ENCODE measurements around the gene HPX.

DNA sequence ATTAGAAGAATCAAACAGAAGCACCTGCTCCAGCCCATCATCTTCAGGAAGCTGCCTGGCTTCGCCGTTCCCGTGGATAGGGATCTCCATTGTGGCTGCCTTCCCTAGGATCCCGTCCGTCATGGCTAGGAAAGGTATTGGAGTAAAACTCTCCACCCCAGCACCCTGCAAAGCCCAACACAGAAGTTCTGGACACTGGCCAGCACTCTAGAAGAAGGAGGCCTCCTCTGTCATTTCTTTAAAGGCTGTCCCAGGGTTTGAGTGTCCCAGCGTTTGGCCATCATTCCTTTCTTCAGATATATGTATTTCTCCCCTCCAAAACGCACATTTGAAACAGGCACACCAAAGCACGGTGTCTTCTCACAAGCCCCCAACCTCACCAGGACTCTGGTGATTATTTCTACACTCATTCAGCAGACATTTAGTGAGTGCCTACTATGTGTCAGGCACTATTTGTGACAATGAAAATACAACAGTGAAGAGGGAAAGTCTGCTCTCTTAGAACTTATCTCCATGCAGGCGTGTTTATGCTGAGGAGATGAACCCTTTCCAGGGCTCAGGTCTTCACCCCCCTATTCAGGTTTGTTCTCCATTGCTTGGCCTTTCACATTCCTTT lies 39.6 kb upstream of the HPX start:
- TF ChIP-seq, protein P1, sequence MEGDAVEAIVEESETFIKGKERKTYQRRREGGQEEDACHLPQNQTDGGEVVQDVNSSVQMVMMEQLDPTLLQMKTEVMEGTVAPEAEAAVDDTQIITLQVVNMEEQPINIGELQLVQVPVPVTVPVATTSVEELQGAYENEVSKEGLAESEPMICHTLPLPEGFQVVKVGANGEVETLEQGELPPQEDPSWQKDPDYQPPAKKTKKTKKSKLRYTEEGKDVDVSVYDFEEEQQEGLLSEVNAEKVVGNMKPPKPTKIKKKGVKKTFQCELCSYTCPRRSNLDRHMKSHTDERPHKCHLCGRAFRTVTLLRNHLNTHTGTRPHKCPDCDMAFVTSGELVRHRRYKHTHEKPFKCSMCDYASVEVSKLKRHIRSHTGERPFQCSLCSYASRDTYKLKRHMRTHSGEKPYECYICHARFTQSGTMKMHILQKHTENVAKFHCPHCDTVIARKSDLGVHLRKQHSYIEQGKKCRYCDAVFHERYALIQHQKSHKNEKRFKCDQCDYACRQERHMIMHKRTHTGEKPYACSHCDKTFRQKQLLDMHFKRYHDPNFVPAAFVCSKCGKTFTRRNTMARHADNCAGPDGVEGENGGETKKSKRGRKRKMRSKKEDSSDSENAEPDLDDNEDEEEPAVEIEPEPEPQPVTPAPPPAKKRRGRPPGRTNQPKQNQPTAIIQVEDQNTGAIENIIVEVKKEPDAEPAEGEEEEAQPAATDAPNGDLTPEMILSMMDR (IDR thresholded peaks at IDR 0.05), result no peak
- TF ChIP-seq POLR2A (IDR thresholded peaks at IDR 0.05), result no peak
